HCT116 (cell line): ENCODE results near the gene SRF.

Experiments used
- ATF3 ChIP-seq: IDR thresholded peaks from 2 replicates; pipeline ENCODE4 v1.6.1; 2012
- CTCF ChIP-seq, 3 experiments: fragments of 200-600 bp in 1 of 3; sonication (generic) in 1 of 3; IDR thresholded peaks in 2 of 3; conservative IDR thresholded peaks in 1 of 3; 2 replicates each; pipeline ENCODE4 v1.5.1; 2012 to 2017; ENCODE audit warnings: low read depth in 2 of 3, low read length in 2 of 3, antibody characterized with exemption in 1 of 3, borderline replicate concordance in 1 of 3, control low read depth in 1 of 3, mild to moderate bottlenecking in 1 of 3, mixed read lengths in 1 of 3, mixed run types in 1 of 3, moderate library complexity in 1 of 3; ENCODE audit not compliant: insufficient read depth in 1 of 3
- EZH2 ChIP-seq: fragments of 200-600 bp; sonication (generic); IDR thresholded peaks from 2 replicates; pipeline ENCODE4 v1.6.1; 2017; ENCODE audit warnings: antibody characterized with exemption, mixed run types
- POLR2A ChIP-seq: IDR thresholded peaks from 2 replicates; pipeline ENCODE4 v1.7.0; 2011; ENCODE audit warnings: borderline replicate concordance; ENCODE audit not compliant: insufficient read depth, insufficient read length; ENCODE audit errors: extremely low read depth
- POLR2AphosphoS5 ChIP-seq: IDR thresholded peaks from 2 replicates; pipeline ENCODE4 v1.6.1; 2011; ENCODE audit warnings: mild to moderate bottlenecking, low read depth, low read length, moderate library complexity
- SP1 ChIP-seq: IDR thresholded peaks from 2 replicates; pipeline ENCODE4 v1.6.1; 2012; ENCODE audit warnings: low read depth
- ZBTB33 ChIP-seq: IDR thresholded peaks from 2 replicates; pipeline ENCODE4 v1.6.1; 2011; ENCODE audit warnings: mild to moderate bottlenecking, low read length, moderate library complexity; ENCODE audit not compliant: insufficient replicate concordance; ENCODE audit errors: extremely low read depth

GRCh38 chr6:43181942-43182860 is 11.1 kb downstream of the SRF start, which contains the start of gene CUL9:
- TF ChIP-seq CTCF (IDR thresholded peaks at IDR 0.05 in 2 of 3, conservative IDR thresholded peaks at IDR 0.05 in 1 of 3; ENCODE audit: borderline replicate concordance in 1 of 3, insufficient read depth in 1 of 3, low read depth in 2 of 3, low read length in 2 of 3) (no peak), ATF3 (no peak), POLR2AphosphoS5 (peak; percentile 94), POLR2A (no peak), SP1 (peak; percentile 83), EZH2 (no peak), ZBTB33 (peak; percentile 86)
